HEK293 (cell line): ENCODE results near the gene SWI5.

Experiments
- CTCF ChIA-PET: fragments of 350-600 bp; formaldehyde crosslinking; extraction: SDS; loops from one replicate; lab custom pipeline; 2021; ENCODE audit warnings: antibody characterized with exemption; lab: Yijun Ruan, JAX
- POLR2A ChIA-PET: fragments of 300-600 bp; formaldehyde crosslinking; extraction: SDS; loops from one replicate; lab custom pipeline; 2020; ENCODE audit warnings: antibody characterized with exemption, inconsistent platforms; lab: Yijun Ruan, JAX
- H3K27ac ChIP-seq: fragments of 200-500 bp; sonication (Bioruptor generic); 2 replicates; pipeline ENCODE4 v1.5.1; 2014; ENCODE audit warnings: low read depth, low read length, control low read depth, inconsistent platforms; ENCODE audit errors: extremely low read depth
- H3K36me3 ChIP-seq, 2 experiments: fragments of 200-500 bp in 1 of 2; sonication (Bioruptor generic) in 1 of 2; 1 replicate in 1 of 2; 2 replicates in 1 of 2; pipeline ENCODE4 v1.5.1; 2014 to 2017; ENCODE audit warnings: inconsistent platforms in 2 of 2, low read length in 2 of 2; ENCODE audit not compliant: control insufficient read depth in 2 of 2, insufficient read depth in 1 of 2
- H3K4me1 ChIP-seq: fragments of 200-500 bp; sonication (Bioruptor generic); 2 replicates; pipeline ENCODE4 v1.5.1; 2014; ENCODE audit warnings: mild to moderate bottlenecking, low read length, inconsistent platforms; ENCODE audit not compliant: control insufficient read depth, insufficient read depth
- H3K4me3 ChIP-seq: 2 replicates; pipeline ENCODE4 v1.5.1; 2011; ENCODE audit warnings: low read depth, mild to moderate bottlenecking, control low read depth, low read length, moderate library complexity
- H3K9me3 ChIP-seq: fragments of 200-500 bp; sonication (Bioruptor generic); 2 replicates; pipeline ENCODE4 v1.5.1; 2014; ENCODE audit warnings: low read depth, low read length, inconsistent platforms; ENCODE audit not compliant: control insufficient read depth, insufficient read depth
- YY2 ChIP-seq: fragments of 450-650 bp; formaldehyde crosslinking; IDR thresholded peaks from 2 replicates; pipeline ENCODE4 v1.5.1; 2016; ENCODE audit warnings: missing biosample characterization, missing genetic modification characterization
- ZNF133 ChIP-seq: fragments of 450-650 bp; formaldehyde crosslinking; IDR thresholded peaks from 2 replicates; pipeline ENCODE4 v1.5.1; 2016; ENCODE audit warnings: missing biosample characterization, missing genetic modification characterization
- ZNF157 ChIP-seq: fragments of 450-650 bp; formaldehyde crosslinking; IDR thresholded peaks from 2 replicates; pipeline ENCODE4 v1.5.1; 2016; ENCODE audit warnings: missing biosample characterization, missing genetic modification characterization
- ZNF19 ChIP-seq: fragments of 450-650 bp; formaldehyde crosslinking; IDR thresholded peaks from 2 replicates; pipeline ENCODE4; 2016; ENCODE audit warnings: missing biosample characterization, missing genetic modification characterization, low read depth
- ZNF221 ChIP-seq: fragments of 450-650 bp; formaldehyde crosslinking; IDR thresholded peaks from 2 replicates; pipeline ENCODE4 v1.5.1; 2017; ENCODE audit warnings: missing biosample characterization, missing genetic modification characterization, borderline replicate concordance
- ZNF223 ChIP-seq: fragments of 450-650 bp; formaldehyde crosslinking; IDR thresholded peaks from 2 replicates; pipeline ENCODE4 v1.5.1; 2016; ENCODE audit warnings: missing biosample characterization, missing genetic modification characterization
- ZNF23 ChIP-seq: fragments of 450-650 bp; formaldehyde crosslinking; IDR thresholded peaks from 2 replicates; pipeline ENCODE4 v1.5.1; 2016; ENCODE audit warnings: missing biosample characterization, missing genetic modification characterization, borderline replicate concordance
- ZNF239 ChIP-seq: fragments of 450-650 bp; formaldehyde crosslinking; IDR thresholded peaks from 2 replicates; pipeline ENCODE4 v1.5.1; 2016; ENCODE audit warnings: missing biosample characterization, missing genetic modification characterization
- ZNF24 ChIP-seq: fragments of 450-650 bp; formaldehyde crosslinking; IDR thresholded peaks from 2 replicates; pipeline ENCODE4 v1.5.1; 2016; ENCODE audit warnings: missing biosample characterization, missing genetic modification characterization
- ZNF302 ChIP-seq: fragments of 450-650 bp; formaldehyde crosslinking; IDR thresholded peaks from 2 replicates; pipeline ENCODE4 v1.5.1; 2016; ENCODE audit warnings: missing biosample characterization, missing genetic modification characterization, low read depth
- ZNF324 ChIP-seq: fragments of 450-650 bp; formaldehyde crosslinking; IDR thresholded peaks from 2 replicates; pipeline ENCODE4 v1.5.1; 2016; ENCODE audit warnings: missing biosample characterization, missing genetic modification characterization
- ZNF366 ChIP-seq: fragments of 450-650 bp; formaldehyde crosslinking; conservative IDR thresholded peaks from 2 replicates; pipeline ENCODE4 v1.5.1; 2016; ENCODE audit warnings: missing biosample characterization, missing genetic modification characterization
- ZNF404 ChIP-seq: fragments of 450-650 bp; formaldehyde crosslinking; IDR thresholded peaks from 2 replicates; pipeline ENCODE4 v1.5.1; 2017; ENCODE audit warnings: missing biosample characterization, missing genetic modification characterization
- ZNF529 ChIP-seq: fragments of 450-650 bp; formaldehyde crosslinking; IDR thresholded peaks from 2 replicates; pipeline ENCODE4 v1.5.1; 2017; ENCODE audit warnings: missing genetic modification characterization, missing biosample characterization; ENCODE audit not compliant: insufficient replicate concordance
- ZNF530 ChIP-seq: fragments of 450-650 bp; formaldehyde crosslinking; IDR thresholded peaks from 2 replicates; pipeline ENCODE4 v1.5.1; 2016; ENCODE audit warnings: low read depth, missing biosample characterization, missing genetic modification characterization
- ZNF544 ChIP-seq: fragments of 450-650 bp; formaldehyde crosslinking; IDR thresholded peaks from 2 replicates; pipeline ENCODE4 v1.5.0; 2017; ENCODE audit warnings: missing biosample characterization, missing genetic modification characterization
- ZNF600 ChIP-seq: fragments of 450-650 bp; formaldehyde crosslinking; IDR thresholded peaks from 2 replicates; pipeline ENCODE4 v1.5.1; 2016; ENCODE audit warnings: missing biosample characterization, missing genetic modification characterization
- ZNF707 ChIP-seq: fragments of 450-650 bp; formaldehyde crosslinking; IDR thresholded peaks from 2 replicates; pipeline ENCODE4 v1.5.1; 2016; ENCODE audit warnings: missing biosample characterization, missing genetic modification characterization
- ZNF747 ChIP-seq: fragments of 450-650 bp; formaldehyde crosslinking; IDR thresholded peaks from 2 replicates; pipeline ENCODE4 v1.5.1; 2016; ENCODE audit warnings: missing biosample characterization, missing genetic modification characterization
- ZNF785 ChIP-seq: fragments of 450-650 bp; formaldehyde crosslinking; IDR thresholded peaks from 2 replicates; pipeline ENCODE4 v1.5.1; 2016; ENCODE audit warnings: missing biosample characterization, missing genetic modification characterization
- ZNF837 ChIP-seq: fragments of 450-650 bp; formaldehyde crosslinking; IDR thresholded peaks from 2 replicates; pipeline ENCODE4 v1.5.1; 2016; ENCODE audit warnings: missing biosample characterization, missing genetic modification characterization
- TF ChIP-seq, protein P1 (sequence below): fragments of 450-650 bp; formaldehyde crosslinking; IDR thresholded peaks from 2 replicates; pipeline ENCODE4 v1.5.1; 2016; ENCODE audit warnings: missing biosample characterization, missing genetic modification characterization
- TF ChIP-seq, protein P2 (sequence below): fragments of 450-650 bp; formaldehyde crosslinking; IDR thresholded peaks from 2 replicates; pipeline ENCODE4 v1.5.1; 2017; ENCODE audit warnings: missing biosample characterization, missing genetic modification characterization
- TF ChIP-seq, protein P3 (sequence below): fragments of 450-650 bp; formaldehyde crosslinking; IDR thresholded peaks from 2 replicates; pipeline ENCODE4 v1.5.1; 2016; ENCODE audit warnings: missing biosample characterization, missing genetic modification characterization

SWI5 gene

DNA sequence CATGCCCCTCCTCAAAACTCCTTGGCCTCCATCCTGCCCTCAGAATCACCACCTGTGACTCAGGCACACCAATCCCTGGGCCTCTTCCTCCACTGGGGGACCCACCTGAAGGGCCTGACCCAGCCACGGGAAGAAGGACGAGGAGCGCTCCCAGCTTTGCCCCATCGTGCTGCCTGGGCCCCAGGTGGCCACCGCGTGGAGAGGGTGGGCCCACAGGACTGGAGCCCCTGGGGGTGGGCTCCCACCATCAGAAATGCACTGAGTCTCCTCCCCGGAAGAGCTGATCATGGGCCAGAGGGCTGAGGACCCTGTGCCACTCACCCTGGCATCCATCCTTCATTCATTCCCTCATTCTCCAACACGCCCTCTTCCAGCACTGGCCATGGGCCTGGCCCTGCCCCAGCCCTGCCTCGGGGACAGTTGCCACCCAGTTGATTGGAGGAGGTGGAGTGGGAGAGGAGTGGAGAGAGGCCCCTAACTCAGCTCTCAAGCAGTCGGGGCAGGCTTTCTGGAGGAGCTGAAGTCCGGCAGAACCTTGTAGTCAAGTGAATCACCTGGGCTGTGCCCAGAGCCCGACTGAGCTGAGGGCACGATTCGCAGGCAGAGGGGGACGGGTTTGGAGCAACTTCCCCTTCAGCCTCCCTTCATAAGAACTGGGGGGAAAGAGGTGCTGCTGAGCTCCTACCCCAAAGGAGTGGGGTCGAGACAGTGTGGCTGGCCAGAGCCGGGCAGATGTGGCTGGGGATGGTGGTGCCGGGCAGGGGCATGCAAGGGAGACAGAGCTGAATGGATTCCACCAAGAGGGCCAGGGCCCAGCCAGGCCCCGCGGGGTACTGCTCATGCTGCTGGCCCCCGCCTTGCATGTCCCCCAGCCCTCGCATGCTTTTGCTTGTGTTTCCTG is 43.3 kb upstream of the SWI5 start (continued):
- no peak for TF ChIP-seq ZNF404
- TF ChIP-seq, protein P1, sequence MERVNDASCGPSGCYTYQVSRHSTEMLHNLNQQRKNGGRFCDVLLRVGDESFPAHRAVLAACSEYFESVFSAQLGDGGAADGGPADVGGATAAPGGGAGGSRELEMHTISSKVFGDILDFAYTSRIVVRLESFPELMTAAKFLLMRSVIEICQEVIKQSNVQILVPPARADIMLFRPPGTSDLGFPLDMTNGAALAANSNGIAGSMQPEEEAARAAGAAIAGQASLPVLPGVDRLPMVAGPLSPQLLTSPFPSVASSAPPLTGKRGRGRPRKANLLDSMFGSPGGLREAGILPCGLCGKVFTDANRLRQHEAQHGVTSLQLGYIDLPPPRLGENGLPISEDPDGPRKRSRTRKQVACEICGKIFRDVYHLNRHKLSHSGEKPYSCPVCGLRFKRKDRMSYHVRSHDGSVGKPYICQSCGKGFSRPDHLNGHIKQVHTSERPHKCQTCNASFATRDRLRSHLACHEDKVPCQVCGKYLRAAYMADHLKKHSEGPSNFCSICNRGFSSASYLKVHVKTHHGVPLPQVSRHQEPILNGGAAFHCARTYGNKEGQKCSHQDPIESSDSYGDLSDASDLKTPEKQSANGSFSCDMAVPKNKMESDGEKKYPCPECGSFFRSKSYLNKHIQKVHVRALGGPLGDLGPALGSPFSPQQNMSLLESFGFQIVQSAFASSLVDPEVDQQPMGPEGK, result no peak
- TF ChIP-seq YY2 (tag by site-specific recombination), result no peak
- no peak for TF ChIP-seq ZNF366 (tag by site-specific recombination)
- TF ChIP-seq, all 188 proteins: peak for 0

DNA sequence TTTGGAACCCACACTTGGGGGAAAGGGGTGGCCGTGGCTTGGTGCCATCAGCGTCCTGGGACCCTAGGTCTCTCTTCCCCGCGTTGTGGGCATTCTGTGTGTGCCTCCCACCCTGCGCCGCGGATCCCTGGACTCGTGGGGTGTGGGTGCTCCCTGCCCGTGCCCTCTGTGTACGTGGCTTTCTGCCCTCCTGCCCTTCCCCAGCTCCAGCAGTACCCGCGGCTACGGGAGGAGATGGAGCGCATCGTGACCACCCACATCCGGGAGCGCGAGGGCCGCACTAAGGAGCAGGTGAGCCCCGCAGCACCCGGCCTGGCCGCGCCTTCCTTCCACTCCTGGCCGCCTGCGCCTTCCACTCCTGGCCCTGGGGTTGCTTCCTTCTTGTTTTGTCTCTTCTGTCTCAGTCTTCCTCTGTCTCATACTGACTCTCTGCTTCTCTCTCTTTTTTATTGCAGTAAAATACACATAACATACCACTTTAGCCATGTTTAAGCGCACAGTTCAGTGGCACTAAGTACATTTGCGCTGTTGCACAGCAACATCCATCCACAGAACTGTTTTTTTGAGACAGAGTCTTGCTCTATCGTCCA is 42.2 kb upstream of the SWI5 start:
- ChIA-PET POLR2A (no interaction called here), CTCF (interaction anchor here (0.6 to 1.3 kb wide), 3 partner anchors 9 to 83 kb away, joined by 3 to 4 read pairs (median 3); no protein-coding TSS in a partner anchor)
- H3K4me1 ChIP-seq, result no peaks in the 10 kb centered on the region
- TF ChIP-seq ZNF747 (tag by site-specific recombination) (no peak), ZNF529 (no peak), ZNF223 (tag by site-specific recombination) (no peak), ZNF544 (tag by site-specific recombination) (no peak), ZNF530 (tag by site-specific recombination) (no peak), ZNF24 (no peak), ZNF133 (tag by site-specific recombination) (no peak)
- TF ChIP-seq, protein P2, sequence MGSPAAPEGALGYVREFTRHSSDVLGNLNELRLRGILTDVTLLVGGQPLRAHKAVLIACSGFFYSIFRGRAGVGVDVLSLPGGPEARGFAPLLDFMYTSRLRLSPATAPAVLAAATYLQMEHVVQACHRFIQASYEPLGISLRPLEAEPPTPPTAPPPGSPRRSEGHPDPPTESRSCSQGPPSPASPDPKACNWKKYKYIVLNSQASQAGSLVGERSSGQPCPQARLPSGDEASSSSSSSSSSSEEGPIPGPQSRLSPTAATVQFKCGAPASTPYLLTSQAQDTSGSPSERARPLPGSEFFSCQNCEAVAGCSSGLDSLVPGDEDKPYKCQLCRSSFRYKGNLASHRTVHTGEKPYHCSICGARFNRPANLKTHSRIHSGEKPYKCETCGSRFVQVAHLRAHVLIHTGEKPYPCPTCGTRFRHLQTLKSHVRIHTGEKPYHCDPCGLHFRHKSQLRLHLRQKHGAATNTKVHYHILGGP, result no peak
- H3K36me3 ChIP-seq, result peaks cover 0 to 3% of the 10 kb centered on the region in 2 experiments; a peak in 2 of 3 replicates
- H3K4me3 ChIP-seq, result no peak overlapping the region
- H3K9me3 ChIP-seq, result no peaks in the 10 kb centered on the region
- no peak overlapping the region for H3K27ac ChIP-seq

DNA sequence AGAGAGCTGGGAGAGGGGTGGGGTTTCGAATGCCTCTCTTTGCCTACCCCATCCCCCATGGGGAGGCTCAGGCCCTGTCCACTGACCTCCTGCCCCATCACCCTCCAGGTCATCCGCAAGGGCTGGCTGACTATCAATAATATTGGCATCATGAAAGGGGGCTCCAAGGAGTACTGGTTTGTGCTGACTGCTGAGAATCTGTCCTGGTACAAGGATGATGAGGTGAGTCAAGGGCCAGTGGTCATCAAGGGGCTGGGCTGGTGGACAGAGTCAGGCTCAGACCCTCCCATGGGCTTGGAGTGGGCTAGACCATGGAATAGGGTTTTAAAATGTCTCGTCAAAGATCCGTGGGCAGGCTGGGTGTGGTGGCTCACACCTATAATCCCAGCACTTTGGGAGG is 34.0 kb upstream of the SWI5 start:
- H3K9me3 ChIP-seq, result no peaks in the 10 kb centered on the region
- H3K27ac ChIP-seq, result no peak overlapping the region
- H3K36me3 ChIP-seq, result peaks cover 0 to 23% of the 10 kb centered on the region in 2 experiments; a peak in 1 of 3 replicates
- H3K4me1 ChIP-seq, result no peaks in the 10 kb centered on the region
- POLR2A ChIA-PET, result interaction anchor here (1.3 kb wide), 1 partner anchor 34 kb away, joined by 3 read pairs; the partner anchor contains the start of genes GOLGA2 and SWI5
- TF ChIP-seq ZNF19 (tag by site-specific recombination) (no peak), ZNF837 (tag by site-specific recombination) (no peak), ZNF239 (tag by site-specific recombination) (no peak), ZNF324 (tag by site-specific recombination) (no peak), ZNF223 (tag by site-specific recombination) (no peak), ZNF23 (no peak), ZNF785 (tag by site-specific recombination) (no peak), ZNF302 (tag by site-specific recombination) (no peak), ZNF600 (tag by site-specific recombination) (no peak), ZNF221 (tag by site-specific recombination) (no peak), ZNF157 (no peak), ZNF707 (tag by site-specific recombination) (no peak)
- TF ChIP-seq, protein P3, sequence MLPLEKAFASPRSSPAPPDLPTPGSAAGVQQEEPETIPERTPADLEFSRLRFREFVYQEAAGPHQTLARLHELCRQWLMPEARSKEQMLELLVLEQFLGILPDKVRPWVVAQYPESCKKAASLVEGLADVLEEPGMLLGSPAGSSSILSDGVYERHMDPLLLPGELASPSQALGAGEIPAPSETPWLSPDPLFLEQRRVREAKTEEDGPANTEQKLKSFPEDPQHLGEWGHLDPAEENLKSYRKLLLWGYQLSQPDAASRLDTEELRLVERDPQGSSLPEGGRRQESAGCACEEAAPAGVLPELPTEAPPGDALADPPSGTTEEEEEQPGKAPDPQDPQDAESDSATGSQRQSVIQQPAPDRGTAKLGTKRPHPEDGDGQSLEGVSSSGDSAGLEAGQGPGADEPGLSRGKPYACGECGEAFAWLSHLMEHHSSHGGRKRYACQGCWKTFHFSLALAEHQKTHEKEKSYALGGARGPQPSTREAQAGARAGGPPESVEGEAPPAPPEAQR, result no peak
- TF ChIP-seq, protein P2, result no peak
- no peak overlapping the region for H3K4me3 ChIP-seq
- CTCF ChIA-PET, result interaction anchor here (1.5 to 2.2 kb wide), 2 partner anchors 13 to 120 kb away, joined by 5 to 9 read pairs; no protein-coding TSS in a partner anchor
